Tracheal epithelial cell (primary cell): ENCODE results near the gene ZNF398. TPM values are rescaled to one million over a fixed set of nuclear protein-coding genes. Genes with fewer than 3 reads are reported as not detected.

Experiments
- total RNA-seq: library from RNA; depleted of rRNA; stranded (reverse); fragments of >200 nt; gene quantifications from 2 replicates; pipeline ENCODE4 v1.2.1, GENCODE V29; 2014

ZNF398 gene
- 13.7 and 16.8 TPM in 2 replicates for total RNA-seq

DNA sequence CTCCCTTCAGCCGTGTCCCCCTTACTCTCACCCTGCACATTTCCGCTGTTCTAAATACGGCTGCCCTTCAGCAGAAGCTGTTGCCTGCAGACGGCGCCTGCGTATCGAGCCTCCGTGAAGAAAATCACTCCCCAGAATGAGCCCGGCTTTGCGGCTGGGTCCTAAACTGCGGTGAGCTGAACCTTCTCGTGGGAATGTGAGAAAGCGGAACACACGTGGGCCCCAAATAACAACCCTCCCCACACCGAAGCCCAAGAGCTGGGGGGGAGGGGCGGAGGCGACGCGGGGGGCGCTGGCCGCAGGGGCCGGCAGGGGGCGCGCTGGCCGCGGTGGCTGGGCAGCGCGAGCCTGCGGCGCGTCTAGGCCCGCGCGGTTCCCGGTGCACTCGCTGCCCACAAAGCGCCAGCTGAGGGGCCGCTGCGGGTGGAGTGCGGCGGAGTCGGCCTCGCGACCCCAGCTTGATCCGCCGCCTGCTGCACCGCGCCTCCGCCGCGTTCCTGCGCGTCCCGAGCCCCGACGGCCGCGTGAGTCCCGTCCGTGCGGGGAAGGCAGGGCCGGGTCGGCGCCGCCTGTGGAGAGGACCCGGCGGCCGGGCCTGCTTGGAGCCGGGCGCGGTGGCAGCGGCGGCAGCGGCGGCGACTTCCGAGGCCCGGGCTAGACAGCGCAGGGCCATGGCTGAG, at the start of gene ZNF398:
TSS of gene ZNF398 (plus strand) at position 382 of the 680 bp plus-strand sequence. CDS start at position 672, 290 bp downstream.

DNA sequence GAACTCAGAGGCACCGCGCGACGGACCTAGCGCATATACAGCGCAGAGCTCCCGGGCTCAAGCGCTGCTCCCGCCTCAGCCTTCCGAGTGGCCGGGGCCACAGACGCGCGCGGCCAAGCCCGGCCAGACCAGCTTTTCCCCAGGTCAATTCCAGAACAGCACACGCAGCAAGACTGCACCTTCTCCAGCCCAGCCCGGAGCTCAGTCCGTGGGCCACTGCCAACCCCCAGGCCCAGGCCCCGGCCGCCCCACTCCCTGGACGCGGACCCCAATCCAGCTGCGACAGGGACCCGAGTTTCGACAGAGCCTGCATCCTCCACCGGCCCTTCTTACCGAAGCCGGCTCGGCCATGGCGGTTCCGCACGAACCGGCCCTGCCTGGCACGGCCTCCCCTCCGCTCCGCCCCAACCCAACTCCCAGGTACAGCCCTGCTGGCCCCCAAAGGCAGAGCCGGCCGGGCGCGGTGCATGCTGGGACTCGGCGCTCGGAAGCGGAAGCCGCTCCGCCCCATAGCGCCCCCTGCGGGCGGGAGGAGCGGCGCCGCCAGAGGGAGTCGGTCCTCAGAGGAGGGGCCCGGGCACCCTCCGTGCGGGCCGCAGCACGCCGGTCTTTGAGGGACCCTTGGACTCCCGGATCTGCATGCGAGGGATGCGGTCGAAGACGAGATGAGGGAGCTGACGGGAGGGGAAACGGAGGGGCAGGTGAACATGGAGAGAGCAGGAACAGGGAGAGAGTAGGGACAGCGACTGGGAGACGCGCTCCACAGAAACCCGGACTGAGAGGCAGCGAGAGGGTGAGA, 21.2 kb upstream of the ZNF398 start, which contains the start of gene ZNF425:
TSS of gene ZNF425 (minus strand) at position 462 of the 799 bp plus-strand sequence. CDS start at position 351, 111 bp downstream.

DNA sequence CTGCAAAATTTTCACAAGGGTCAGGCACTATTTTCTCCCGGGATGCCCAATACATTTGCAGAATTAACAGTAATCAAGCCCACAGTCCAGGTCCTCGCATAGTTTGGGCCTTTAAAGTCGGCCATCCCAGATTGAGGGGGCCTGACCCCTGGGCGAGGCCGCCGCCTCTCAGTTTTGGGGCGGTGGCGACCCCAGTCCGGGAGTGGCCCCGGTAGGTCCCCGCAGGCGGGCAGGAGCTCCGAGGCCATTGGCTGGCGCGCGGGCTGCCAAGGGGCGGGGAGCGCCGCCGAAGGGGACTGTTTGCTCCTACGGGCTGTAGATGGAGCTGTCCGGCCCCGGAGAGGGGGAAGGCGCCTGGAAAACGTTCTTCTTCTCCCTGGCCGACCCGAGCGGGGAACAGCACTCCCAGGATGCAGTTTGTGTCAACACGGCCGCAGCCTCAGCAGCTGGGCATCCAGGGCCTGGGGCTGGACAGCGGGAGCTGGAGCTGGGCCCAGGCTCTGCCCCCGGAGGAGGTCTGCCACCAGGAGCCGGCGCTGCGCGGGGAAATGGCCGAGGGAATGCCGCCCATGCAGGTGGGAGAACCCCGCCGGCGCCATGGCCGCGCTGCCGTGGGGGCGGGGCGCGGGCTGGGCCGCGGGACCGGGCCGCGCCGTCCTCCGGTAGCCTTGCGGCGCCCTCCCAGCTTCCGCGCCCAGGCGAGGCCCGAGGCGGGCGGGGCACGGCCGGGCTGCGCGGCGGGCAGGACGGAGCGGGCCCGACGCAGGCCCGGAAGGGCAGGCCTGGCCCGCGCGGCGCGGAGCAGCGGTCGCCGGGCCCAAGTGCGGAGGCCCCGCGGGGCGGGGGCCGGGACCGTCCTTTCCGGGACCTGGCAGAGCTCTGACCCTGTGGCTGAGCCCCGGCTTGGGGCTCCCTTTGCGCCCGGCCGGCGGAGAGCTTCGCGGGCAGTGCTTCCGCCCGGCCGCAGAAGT, 48.2 kb downstream of the ZNF398 start, which contains the start of gene ZNF282:
TSS of gene ZNF282 (plus strand) at position 367 of the 971 bp plus-strand sequence. CDS start at position 411, 44 bp downstream.

Other genes with a start within 250 kb of the ZNF398 start
- 231 and 409 TPM in 2 replicates for gene PDIA4, start 118.9 kb upstream of the ZNF398 start, total RNA-seq
- gene ZNF786, start 56.7 kb upstream of the ZNF398 start, total RNA-seq = 4.3 and 7.7 TPM in 2 replicates
- gene ZNF425, start 21.1 kb upstream of the ZNF398 start, total RNA-seq = 2.6 and 3.1 TPM in 2 replicates
- 28.9 and 32.6 TPM in 2 replicates for gene ZNF282, start 48.1 kb downstream of the ZNF398 start, total RNA-seq
- 4.1 and 5.5 TPM in 2 replicates for gene ZNF212, start 92.2 kb downstream of the ZNF398 start, total RNA-seq
- 8.4 and 11.5 TPM in 2 replicates for gene ZNF783, start 114.7 kb downstream of the ZNF398 start, total RNA-seq